ENCODE data around the gene ARSI.

Gene ARSI

GRCh38 chr5:150261231-150261630, 41.5 kb downstream of the ARSI start:
- DNase-seq (ENCODE audit: low read depth): no peak
- no peak overlapping the region for H3K4me3 ChIP-seq (ENCODE audit: control insufficient read depth, low read depth, low read length)
- TF ChIP-seq CTCF (IDR thresholded peaks at IDR 0.05; ENCODE audit: control insufficient read depth, insufficient read depth, low read depth, low read length, missing control alignments): no peak

GRCh38 chr5:150258130-150258529, 44.6 kb downstream of the ARSI start:
- no peak for TF ChIP-seq CTCF (IDR thresholded peaks at IDR 0.05; ENCODE audit: control insufficient read depth, insufficient read depth, low read depth, low read length, missing control alignments)
- no peak for DNase-seq (ENCODE audit: low read depth)
- no peak overlapping the region for H3K4me3 ChIP-seq (ENCODE audit: control insufficient read depth, low read depth, low read length)

DNA sequence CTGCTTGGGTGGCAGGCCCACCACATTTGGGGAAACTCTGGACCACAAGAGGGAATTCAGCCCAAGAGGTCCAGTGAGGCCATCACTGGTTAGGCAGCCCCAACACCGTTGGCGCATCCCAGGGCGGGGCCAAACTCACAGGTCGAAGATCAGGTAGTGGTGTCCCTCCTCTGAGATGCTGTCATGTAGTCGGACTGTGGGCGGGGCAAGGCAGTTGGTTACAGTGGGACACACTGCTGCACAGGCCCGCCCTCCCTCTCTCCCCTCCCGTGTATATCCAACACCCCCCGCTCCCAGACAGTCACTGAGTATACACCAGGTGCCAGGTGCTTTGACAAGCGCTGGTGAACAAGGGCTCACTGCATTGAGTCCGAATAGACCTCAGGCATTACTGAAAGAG, 45.3 kb downstream of the ARSI start:
- no peak for DNase-seq (ENCODE audit: low read depth)
- no peak for TF ChIP-seq CTCF (IDR thresholded peaks at IDR 0.05; ENCODE audit: control insufficient read depth, insufficient read depth, low read depth, low read length, missing control alignments)
- no peak overlapping the region for H3K4me3 ChIP-seq (ENCODE audit: control insufficient read depth, low read depth, low read length)

DNA sequence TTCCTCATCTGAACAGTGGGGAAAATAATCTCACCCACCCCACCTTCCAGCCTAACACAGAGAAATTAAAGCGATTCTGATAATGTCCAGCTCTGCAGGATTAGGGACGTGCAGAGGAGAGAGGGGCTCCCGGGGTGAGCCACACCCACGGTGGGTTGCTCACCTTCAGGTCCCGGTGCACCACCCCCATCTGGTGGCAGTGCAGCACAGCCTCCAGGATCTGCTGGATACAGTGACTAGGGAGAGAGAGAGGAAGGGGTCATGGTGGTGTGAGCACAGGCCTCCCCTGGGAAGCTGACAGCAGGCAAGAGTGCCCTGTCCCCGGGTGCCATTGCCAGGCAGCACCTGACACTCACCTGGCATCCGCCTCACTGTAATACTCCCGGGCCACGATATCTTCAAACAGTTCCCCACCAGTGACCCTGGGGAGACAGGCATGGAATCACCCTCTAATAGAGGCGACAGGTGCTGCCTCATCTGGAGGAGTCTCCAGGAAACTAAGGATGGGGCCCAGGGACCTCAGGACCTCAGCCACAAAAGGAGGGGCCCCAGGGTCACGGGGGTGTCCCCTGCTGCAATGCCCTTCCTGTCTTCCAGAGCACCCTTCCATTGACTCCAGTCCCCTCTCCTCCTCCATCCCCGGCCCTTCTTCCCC, 46.2 kb downstream of the ARSI start:
- DNase-seq (ENCODE audit: low read depth): no peak
- no peak overlapping the region for H3K4me3 ChIP-seq (ENCODE audit: control insufficient read depth, low read depth, low read length)
- TF ChIP-seq CTCF (IDR thresholded peaks at IDR 0.05; ENCODE audit: control insufficient read depth, insufficient read depth, low read depth, low read length, missing control alignments): no peak

- no peak for TF ChIP-seq CTCF (IDR thresholded peaks at IDR 0.05; ENCODE audit: control insufficient read depth, insufficient read depth, low read depth, low read length, missing control alignments)
- no peak overlapping the region for H3K4me3 ChIP-seq (ENCODE audit: control insufficient read depth, low read depth, low read length)
- DNase-seq (ENCODE audit: low read depth): no peak
Observed at GRCh38 chr5:150255659-150256409, 46.9 kb downstream of the ARSI start.

GRCh38 chr5:150254774-150255173, 47.9 kb downstream of the ARSI start:
- no peak overlapping the region for H3K4me3 ChIP-seq (ENCODE audit: control insufficient read depth, low read depth, low read length)
- no peak for DNase-seq (ENCODE audit: low read depth)
- no peak for TF ChIP-seq CTCF (IDR thresholded peaks at IDR 0.05; ENCODE audit: control insufficient read depth, insufficient read depth, low read depth, low read length, missing control alignments)

All from AG09309 (cell line).